ENCODE data around the gene NUP188. TPM values are rescaled to one million over a fixed set of nuclear protein-coding genes. Genes with fewer than 3 reads are reported as not detected.

Gene NUP188
- total and polyA plus RNA-seq, 2 of the 13 experiments (the other 11 are each of a cell fraction or from before 2014, with no cell fraction given): 28.0 to 38.5 TPM

DNA sequence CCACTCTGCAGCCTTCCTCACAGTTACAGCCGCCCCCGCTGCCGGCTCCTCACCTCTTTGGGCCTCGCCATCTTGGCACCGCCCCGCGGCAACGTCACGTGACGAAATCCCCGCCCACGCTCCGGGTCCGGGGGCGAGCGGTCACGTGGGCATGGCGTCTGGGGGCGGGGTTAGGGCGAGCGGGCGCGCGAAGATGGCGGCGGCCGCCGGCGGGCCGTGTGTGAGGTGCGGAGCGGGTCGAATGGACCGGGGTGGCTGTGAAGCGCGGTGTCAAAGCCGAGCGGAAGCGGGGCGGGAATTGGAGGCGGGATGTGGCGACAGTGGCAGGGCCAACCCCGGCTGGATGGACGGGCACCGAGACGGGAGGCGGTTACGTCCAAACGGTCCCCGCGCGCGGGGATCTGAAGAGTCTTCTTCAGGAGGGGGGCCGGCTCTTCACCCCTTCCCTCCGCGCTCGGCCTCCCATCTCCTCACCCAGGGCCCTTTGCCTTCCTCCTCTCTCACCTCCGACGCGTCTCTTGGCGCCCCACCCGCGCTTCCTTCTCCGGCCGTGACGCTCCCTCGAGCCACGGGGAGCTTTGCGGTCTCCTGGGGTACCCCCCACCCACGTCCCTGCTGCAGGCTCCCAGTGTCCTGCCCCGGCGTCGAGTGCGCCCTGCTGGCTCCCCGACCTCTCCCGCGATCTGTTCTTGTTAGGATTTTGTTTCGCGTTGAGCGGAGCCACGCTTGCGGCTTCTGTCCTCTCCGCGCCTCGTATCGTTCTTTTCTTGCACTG lies at the start of gene NUP188, which contains the start of gene DOLK (continued):
- peak; percentile 98 for TF ChIP-seq YY1 (IDR thresholded peaks at IDR 0.05; ENCODE audit: insufficient read depth, insufficient replicate concordance, low read depth, low read length)
- TF ChIP-seq BCL6 (CRISPR knock-in tag; IDR thresholded peaks at IDR 0.05): peak; percentile 18; the same call in 1 of the 2 replicates
- TF ChIP-seq, protein P1, sequence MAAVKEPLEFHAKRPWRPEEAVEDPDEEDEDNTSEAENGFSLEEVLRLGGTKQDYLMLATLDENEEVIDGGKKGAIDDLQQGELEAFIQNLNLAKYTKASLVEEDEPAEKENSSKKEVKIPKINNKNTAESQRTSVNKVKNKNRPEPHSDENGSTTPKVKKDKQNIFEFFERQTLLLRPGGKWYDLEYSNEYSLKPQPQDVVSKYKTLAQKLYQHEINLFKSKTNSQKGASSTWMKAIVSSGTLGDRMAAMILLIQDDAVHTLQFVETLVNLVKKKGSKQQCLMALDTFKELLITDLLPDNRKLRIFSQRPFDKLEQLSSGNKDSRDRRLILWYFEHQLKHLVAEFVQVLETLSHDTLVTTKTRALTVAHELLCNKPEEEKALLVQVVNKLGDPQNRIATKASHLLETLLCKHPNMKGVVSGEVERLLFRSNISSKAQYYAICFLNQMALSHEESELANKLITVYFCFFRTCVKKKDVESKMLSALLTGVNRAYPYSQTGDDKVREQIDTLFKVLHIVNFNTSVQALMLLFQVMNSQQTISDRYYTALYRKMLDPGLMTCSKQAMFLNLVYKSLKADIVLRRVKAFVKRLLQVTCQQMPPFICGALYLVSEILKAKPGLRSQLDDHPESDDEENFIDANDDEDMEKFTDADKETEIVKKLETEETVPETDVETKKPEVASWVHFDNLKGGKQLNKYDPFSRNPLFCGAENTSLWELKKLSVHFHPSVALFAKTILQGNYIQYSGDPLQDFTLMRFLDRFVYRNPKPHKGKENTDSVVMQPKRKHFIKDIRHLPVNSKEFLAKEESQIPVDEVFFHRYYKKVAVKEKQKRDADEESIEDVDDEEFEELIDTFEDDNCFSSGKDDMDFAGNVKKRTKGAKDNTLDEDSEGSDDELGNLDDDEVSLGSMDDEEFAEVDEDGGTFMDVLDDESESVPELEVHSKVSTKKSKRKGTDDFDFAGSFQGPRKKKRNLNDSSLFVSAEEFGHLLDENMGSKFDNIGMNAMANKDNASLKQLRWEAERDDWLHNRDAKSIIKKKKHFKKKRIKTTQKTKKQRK (IDR thresholded peaks at IDR 0.05; ENCODE audit: low read length): no peak
- peak; percentile 83 for TF ChIP-seq FOXK1 (CRISPR knock-in tag; IDR thresholded peaks at IDR 0.05; ENCODE audit: borderline replicate concordance, low read depth)
- TF ChIP-seq ZNF510 (CRISPR knock-in tag; IDR thresholded peaks at IDR 0.05; ENCODE audit: low read depth): peak; percentile 78; the same call in 1 of the 2 replicates
- TF ChIP-seq TRIM24 (CRISPR knock-in tag; IDR thresholded peaks at IDR 0.05): no peak
- TF ChIP-seq, protein P2, sequence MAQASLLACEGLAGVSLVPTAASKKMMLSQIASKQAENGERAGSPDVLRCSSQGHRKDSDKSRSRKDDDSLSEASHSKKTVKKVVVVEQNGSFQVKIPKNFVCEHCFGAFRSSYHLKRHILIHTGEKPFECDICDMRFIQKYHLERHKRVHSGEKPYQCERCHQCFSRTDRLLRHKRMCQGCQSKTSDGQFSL (CRISPR knock-in tag; IDR thresholded peaks at IDR 0.05): peak; percentile 6; the same call in 1 of the 2 replicates
- no peak for TF ChIP-seq RFXANK (CRISPR knock-in tag; IDR thresholded peaks at IDR 0.05)
- TF ChIP-seq, protein P3, sequence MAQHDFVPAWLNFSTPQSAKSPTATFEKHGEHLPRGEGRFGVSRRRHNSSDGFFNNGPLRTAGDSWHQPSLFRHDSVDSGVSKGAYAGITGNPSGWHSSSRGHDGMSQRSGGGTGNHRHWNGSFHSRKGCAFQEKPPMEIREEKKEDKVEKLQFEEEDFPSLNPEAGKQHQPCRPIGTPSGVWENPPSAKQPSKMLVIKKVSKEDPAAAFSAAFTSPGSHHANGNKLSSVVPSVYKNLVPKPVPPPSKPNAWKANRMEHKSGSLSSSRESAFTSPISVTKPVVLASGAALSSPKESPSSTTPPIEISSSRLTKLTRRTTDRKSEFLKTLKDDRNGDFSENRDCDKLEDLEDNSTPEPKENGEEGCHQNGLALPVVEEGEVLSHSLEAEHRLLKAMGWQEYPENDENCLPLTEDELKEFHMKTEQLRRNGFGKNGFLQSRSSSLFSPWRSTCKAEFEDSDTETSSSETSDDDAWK (CRISPR knock-in tag; IDR thresholded peaks at IDR 0.05): no peak
- no peak; the same call in 1 of the 2 replicates for TF ChIP-seq SIX4 (CRISPR knock-in tag; IDR thresholded peaks at IDR 0.05)
- TF ChIP-seq, protein P4, sequence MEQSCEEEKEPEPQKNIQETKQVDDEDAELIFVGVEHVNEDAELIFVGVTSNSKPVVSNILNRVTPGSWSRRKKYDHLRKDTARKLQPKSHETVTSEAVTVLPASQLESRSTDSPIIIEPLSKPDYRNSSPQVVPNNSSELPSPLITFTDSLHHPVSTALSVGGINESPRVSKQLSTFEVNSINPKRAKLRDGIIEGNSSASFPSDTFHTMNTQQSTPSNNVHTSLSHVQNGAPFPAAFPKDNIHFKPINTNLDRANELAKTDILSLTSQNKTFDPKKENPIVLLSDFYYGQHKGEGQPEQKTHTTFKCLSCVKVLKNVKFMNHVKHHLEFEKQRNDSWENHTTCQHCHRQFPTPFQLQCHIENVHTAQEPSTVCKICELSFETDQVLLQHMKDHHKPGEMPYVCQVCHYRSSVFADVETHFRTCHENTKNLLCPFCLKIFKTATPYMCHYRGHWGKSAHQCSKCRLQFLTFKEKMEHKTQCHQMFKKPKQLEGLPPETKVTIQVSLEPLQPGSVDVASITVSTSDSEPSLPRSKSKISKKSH (CRISPR knock-in tag; IDR thresholded peaks at IDR 0.05; ENCODE audit: borderline replicate concordance): no peak
- TF ChIP-seq, protein P5, sequence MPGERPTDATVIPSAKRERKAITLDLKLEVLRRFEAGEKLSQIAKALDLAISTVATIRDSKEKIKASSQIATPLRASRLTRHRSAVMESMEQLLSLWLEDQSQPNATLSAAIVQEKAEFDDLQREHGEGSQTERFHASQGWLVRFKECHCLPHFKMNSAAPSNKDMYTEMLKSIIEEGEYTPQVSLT (CRISPR knock-in tag; IDR thresholded peaks at IDR 0.05; ENCODE audit: borderline replicate concordance, low read depth): no peak
- 0 out of 2 replicates have a peak, but pooled peaks have one; percentile 39 for TF ChIP-seq ZNF761 (CRISPR knock-in tag; conservative IDR thresholded peaks at IDR 0.05)
- no peak for TF ChIP-seq ZNF138 (CRISPR knock-in tag; IDR thresholded peaks at IDR 0.05; ENCODE audit: low read depth)
- no peak for TF ChIP-seq ZNF839 (CRISPR knock-in tag; IDR thresholded peaks at IDR 0.05; ENCODE audit: borderline replicate concordance)
- peak; percentile 83 for TF ChIP-seq DMAP1 (CRISPR knock-in tag; IDR thresholded peaks at IDR 0.05)
- no peak; the same call in 1 of the 2 replicates for TF ChIP-seq ZNF556 (CRISPR knock-in tag; IDR thresholded peaks at IDR 0.05; ENCODE audit: borderline replicate concordance)
- TF ChIP-seq ATF7-NPFF (CRISPR knock-in tag; IDR thresholded peaks at IDR 0.05; ENCODE audit: low read depth): peak; percentile 65; the same call in 1 of the 2 replicates
- TF ChIP-seq LCORL (IDR thresholded peaks at IDR 0.05): no peak
- peak; percentile 73 for TF ChIP-seq LCORL (CRISPR knock-in tag; IDR thresholded peaks at IDR 0.05)
- TF ChIP-seq SIN3B (IDR thresholded peaks at IDR 0.05; ENCODE audit: low read length): peak; percentile 66; the same call in 1 of the 2 replicates
- TF ChIP-seq SOX6 (IDR thresholded peaks at IDR 0.05): no peak
- TF ChIP-seq SOX6 (CRISPR knock-in tag; IDR thresholded peaks at IDR 0.05): no peak; the same call in 1 of the 2 replicates
- peak; percentile 58 for TF ChIP-seq ZNF205 (CRISPR knock-in tag; IDR thresholded peaks at IDR 0.05)

Data from HepG2 (cell line).